Dendritic cell treated with granulocyte-macrophage colony-stimulating factor and Interleukin-4, amounts not matched to agents 40 ng/mL and 50 ng/mL, for 4 days (primary cell): ENCODE measurements around the gene UBE2S.
"Not testable (repeated sequence)": the region's sequence is repeated elsewhere in the genome, so short reads cannot be mapped to it uniquely, and the experiment has no call there.

Experiments
- H3K27ac Mint-ChIP-seq: one replicate; pipeline ENCODE4 v1.8.0; 2022; ENCODE audit warnings: mild to moderate bottlenecking, mixed read lengths
- H3K27me3 Mint-ChIP-seq: one replicate; pipeline ENCODE4 v1.8.0; 2022; ENCODE audit warnings: mild to moderate bottlenecking, mixed read lengths
- H3K36me3 Mint-ChIP-seq: one replicate; pipeline ENCODE4 v1.8.0; 2022; ENCODE audit warnings: low read depth, mixed read lengths
- H3K4me1 Mint-ChIP-seq: one replicate; pipeline ENCODE4 v1.8.0; 2022; ENCODE audit warnings: low read depth, mixed read lengths
- H3K4me3 Mint-ChIP-seq: one replicate; pipeline ENCODE4 v1.8.0; 2022; ENCODE audit warnings: mild to moderate bottlenecking, moderate library complexity, mixed read lengths
- H3K9me3 Mint-ChIP-seq: one replicate; pipeline ENCODE4 v1.8.0; 2022; ENCODE audit warnings: mixed read lengths
- intact Hi-C: fragments of 100-400 bp; cut with micrococcal nuclease; formaldehyde crosslinking; loops from one replicate; pipeline ENCODE4 v1.15.0; 2022

Gene UBE2S

GRCh38 chr19:55407550-55407799 is at the start of gene UBE2S:
TSS of gene UBE2S (minus strand) at chr19:55407788. CDS start at chr19:55407589, 199 bp downstream.
- H3K9me3 Mint-ChIP-seq, intact Hi-C loops, H3K27me3 Mint-ChIP-seq: not testable (repeated sequence)
- Mint-ChIP-seq H3K4me3 (peak within 1 kb of the TSS; percentile 83), H3K36me3 (peaks cover 52% of the 10 kb centered on the region), H3K4me1 (peaks cover 19% of the 10 kb centered on the region), H3K27ac (peak within 1 kb of the TSS; percentile 98)

GRCh38 chr19:55456347-55456746 is 48.8 kb upstream of the UBE2S start:
- H3K9me3 Mint-ChIP-seq = no peaks in the 10 kb centered on the region
- peaks cover 31% of the 10 kb centered on the region for H3K27me3 Mint-ChIP-seq
- peaks cover 37% of the 10 kb centered on the region for H3K4me1 Mint-ChIP-seq
- peaks cover 58% of the 10 kb centered on the region for H3K36me3 Mint-ChIP-seq
- no peak overlapping the region for H3K27ac Mint-ChIP-seq
- intact Hi-C loops = no loop called here
- H3K4me3 Mint-ChIP-seq = no peak overlapping the region

GRCh38 chr19:55455576-55456235 is 48.1 kb upstream of the UBE2S start:
- intact Hi-C loops = no loop called here

GRCh38 chr19:55454787-55455243 is 47.2 kb upstream of the UBE2S start:
- intact Hi-C loops = no loop called here
- Mint-ChIP-seq H3K27ac (no peak overlapping the region), H3K27me3 (peaks cover 39% of the 10 kb centered on the region)

More at GRCh38 chr19:55455576-55456235, 48.1 kb upstream of the UBE2S start:
- Mint-ChIP-seq H3K27ac (no peak overlapping the region), H3K36me3 (peaks cover 53% of the 10 kb centered on the region), H3K9me3 (no peaks in the 10 kb centered on the region), H3K4me3 (no peak overlapping the region), H3K4me1 (peaks cover 34% of the 10 kb centered on the region), H3K27me3 (peaks cover 35% of the 10 kb centered on the region)

GRCh38 chr19:55453511-55454260 is 46.1 kb upstream of the UBE2S start:
- Mint-ChIP-seq H3K27ac (no peak overlapping the region), H3K9me3 (no peaks in the 10 kb centered on the region), H3K4me1 (peaks cover 16% of the 10 kb centered on the region), H3K27me3 (peaks cover 39% of the 10 kb centered on the region), H3K4me3 (no peak overlapping the region), H3K36me3 (peaks cover 51% of the 10 kb centered on the region)
- intact Hi-C loops = no loop called here

More at GRCh38 chr19:55454787-55455243, 47.2 kb upstream of the UBE2S start:
- no peak overlapping the region for H3K4me3 Mint-ChIP-seq
- H3K4me1 Mint-ChIP-seq = peaks cover 25% of the 10 kb centered on the region
- no peaks in the 10 kb centered on the region for H3K9me3 Mint-ChIP-seq
- H3K36me3 Mint-ChIP-seq = peaks cover 51% of the 10 kb centered on the region

- Mint-ChIP-seq H3K27ac (no peak overlapping the region), H3K4me1 (peaks cover 14% of the 10 kb centered on the region), H3K9me3 (no peaks in the 10 kb centered on the region), H3K4me3 (no peak overlapping the region), H3K36me3 (peaks cover 49% of the 10 kb centered on the region), H3K27me3 (peaks cover 39% of the 10 kb centered on the region)
- intact Hi-C loops = no loop called here
Measured at GRCh38 chr19:55452749-55453346, 45.3 kb upstream of the UBE2S start.

- intact Hi-C loops = no loop called here
- H3K4me3 Mint-ChIP-seq = no peak overlapping the region
- H3K4me1 Mint-ChIP-seq = peaks cover 14% of the 10 kb centered on the region
- peaks cover 39% of the 10 kb centered on the region for H3K27me3 Mint-ChIP-seq
- no peak overlapping the region for H3K27ac Mint-ChIP-seq
- peaks cover 44% of the 10 kb centered on the region for H3K36me3 Mint-ChIP-seq
- no peaks in the 10 kb centered on the region for H3K9me3 Mint-ChIP-seq
Measured at GRCh38 chr19:55451965-55452748, 44.6 kb upstream of the UBE2S start.

- peak overlapping the region; percentile 45 for H3K4me3 Mint-ChIP-seq
- H3K9me3 Mint-ChIP-seq = no peaks in the 10 kb centered on the region
- H3K4me1 Mint-ChIP-seq = peaks cover 14% of the 10 kb centered on the region
- peaks cover 37% of the 10 kb centered on the region for H3K36me3 Mint-ChIP-seq
- intact Hi-C loops = no loop called here
- peaks cover 41% of the 10 kb centered on the region for H3K27me3 Mint-ChIP-seq
- H3K27ac Mint-ChIP-seq = no peak overlapping the region
Measured at GRCh38 chr19:55451163-55451964, 43.8 kb upstream of the UBE2S start.

- H3K27ac Mint-ChIP-seq = no peak overlapping the region
- peaks cover 18% of the 10 kb centered on the region for H3K36me3 Mint-ChIP-seq
- H3K27me3 Mint-ChIP-seq = peaks cover 54% of the 10 kb centered on the region
- no peaks in the 10 kb centered on the region for H3K9me3 Mint-ChIP-seq
- no peak overlapping the region for H3K4me3 Mint-ChIP-seq
- intact Hi-C loops = no loop called here
- peaks cover 5% of the 10 kb centered on the region for H3K4me1 Mint-ChIP-seq
Measured at GRCh38 chr19:55449469-55449868, 41.9 kb upstream of the UBE2S start.

- intact Hi-C loops, H3K9me3 Mint-ChIP-seq, H3K4me1 Mint-ChIP-seq, H3K27ac Mint-ChIP-seq, H3K4me3 Mint-ChIP-seq, H3K36me3 Mint-ChIP-seq: not testable (repeated sequence)
- H3K27me3 Mint-ChIP-seq = peaks cover 55% of the 10 kb centered on the region
Measured at GRCh38 chr19:55448175-55448490, 40.5 kb upstream of the UBE2S start.

GRCh38 chr19:55447421-55448174 is 40.0 kb upstream of the UBE2S start:
- intact Hi-C loops = no loop called here
- H3K4me1 Mint-ChIP-seq = peaks cover 12% of the 10 kb centered on the region
- no peaks in the 10 kb centered on the region for H3K9me3 Mint-ChIP-seq
- H3K36me3 Mint-ChIP-seq = no peaks in the 10 kb centered on the region
- H3K27ac Mint-ChIP-seq = no peak overlapping the region
- peaks cover 55% of the 10 kb centered on the region for H3K27me3 Mint-ChIP-seq
- H3K4me3 Mint-ChIP-seq = no peak overlapping the region

GRCh38 chr19:55446060-55446459 is 38.5 kb upstream of the UBE2S start:
- Mint-ChIP-seq H3K4me1 (peaks cover 17% of the 10 kb centered on the region), H3K4me3 (no peak overlapping the region), H3K27ac (no peak overlapping the region), H3K36me3 (no peaks in the 10 kb centered on the region), H3K9me3 (no peaks in the 10 kb centered on the region), H3K27me3 (peaks cover 56% of the 10 kb centered on the region)
- intact Hi-C loops = no loop called here

- Mint-ChIP-seq H3K27me3 (peaks cover 59% of the 10 kb centered on the region), H3K4me3 (no peak overlapping the region)
- intact Hi-C loops = no loop called here
Measured at GRCh38 chr19:55444646-55445045, 37.1 kb upstream of the UBE2S start.

More at GRCh38 chr19:55444646-55445045, 37.1 kb upstream of the UBE2S start:
- H3K27ac Mint-ChIP-seq = no peak overlapping the region
- peaks cover 29% of the 10 kb centered on the region for H3K4me1 Mint-ChIP-seq
- H3K36me3 Mint-ChIP-seq = no peaks in the 10 kb centered on the region
- H3K9me3 Mint-ChIP-seq = no peaks in the 10 kb centered on the region
